ENCODE results near the gene CNPY2.

The CNPY2 gene

GRCh38 chr12:56260921-56261320 lies 54.9 kb downstream of the CNPY2 start:
- H3K27me3 ChIP-seq (replicated peaks; ENCODE audit: control insufficient read depth, insufficient read depth, low read length, poor library complexity, severe bottlenecking) = no peaks in the 10 kb centered on the region
- H3K4me3 ChIP-seq (ENCODE audit: insufficient read depth, low read depth, low read length, poor library complexity, severe bottlenecking) = no peak overlapping the region
- no peak overlapping the region for H3K27ac ChIP-seq (ENCODE audit: insufficient read depth, low read length, poor library complexity, severe bottlenecking)
- H3K4me1 ChIP-seq (ENCODE audit: control insufficient read depth, insufficient read depth, low read length, poor library complexity, severe bottlenecking) = peaks cover 19% of the 10 kb centered on the region
- DNase-seq = no peak
- H3K36me3 ChIP-seq (ENCODE audit: control insufficient read depth, insufficient read depth, low read length) = no peaks in the 10 kb centered on the region
- no peaks in the 10 kb centered on the region for H3K9me3 ChIP-seq (ENCODE audit: control insufficient read depth, low read length)

- no peak for DNase-seq
- Histone ChIP-seq H3K4me3 (ENCODE audit: insufficient read depth, low read depth, low read length, poor library complexity, severe bottlenecking) (no peak overlapping the region), H3K4me1 (ENCODE audit: control insufficient read depth, insufficient read depth, low read length, poor library complexity, severe bottlenecking) (peaks cover 19% of the 10 kb centered on the region), H3K9me3 (ENCODE audit: control insufficient read depth, low read length) (no peaks in the 10 kb centered on the region), H3K27ac (ENCODE audit: insufficient read depth, low read length, poor library complexity, severe bottlenecking) (no peak overlapping the region), H3K36me3 (ENCODE audit: control insufficient read depth, insufficient read depth, low read length) (no peaks in the 10 kb centered on the region), H3K27me3 (replicated peaks; ENCODE audit: control insufficient read depth, insufficient read depth, low read length, poor library complexity, severe bottlenecking) (no peaks in the 10 kb centered on the region)
Observed at GRCh38 chr12:56260380-56260779, 55.4 kb downstream of the CNPY2 start.

Data from effector memory CD4-positive, alpha-beta T cell (primary cell).